ENCODE data around the gene SYT1.

SYT1 gene

GRCh38 chr12:79482921-79483320, 618.3 kb downstream of the SYT1 start:
- Histone ChIP-seq H3K9me3 (ENCODE audit: control insufficient read depth, insufficient read depth, low read length) (no peaks in the 10 kb centered on the region), H3K4me3 (ENCODE audit: low read length) (no peak overlapping the region), H3K27me3 (ENCODE audit: control insufficient read depth, insufficient read depth, low read length) (no peaks in the 10 kb centered on the region), H3K27ac (ENCODE audit: low read length) (no peak overlapping the region), H3K4me1 (ENCODE audit: control insufficient read depth, insufficient read depth, low read length) (no peaks in the 10 kb centered on the region), H3K36me3 (ENCODE audit: control insufficient read depth, insufficient read depth, low read length) (no peaks in the 10 kb centered on the region)
- DNase-seq (ENCODE audit: low read depth, low spot score), result no peak
- WGBS (ENCODE audit: insufficient coverage, insufficient read length), result no CpG with 5 or more reads among the region's 2 CpGs

DNA sequence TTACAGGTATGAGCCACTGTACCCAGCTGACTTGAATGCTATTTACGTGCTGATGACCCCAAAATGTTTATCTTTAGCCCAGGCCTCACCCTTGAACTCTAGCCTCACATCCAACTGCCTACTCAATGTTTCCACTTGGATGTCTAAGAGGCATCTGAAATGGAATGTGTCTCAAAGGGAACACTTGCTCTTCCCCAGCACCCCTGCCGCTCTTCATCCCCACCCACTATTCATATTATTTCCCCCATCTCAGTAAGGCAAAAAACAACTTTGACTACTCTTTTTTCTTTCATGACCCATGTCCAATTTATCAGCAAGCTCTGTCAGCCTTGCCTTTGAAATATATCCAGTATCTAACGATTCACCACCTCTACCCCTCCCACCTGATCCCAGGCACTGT, 621.6 kb downstream of the SYT1 start:
- no CpG with 5 or more reads among the region's 3 CpGs for WGBS (ENCODE audit: insufficient coverage, insufficient read length)
- no peak for DNase-seq (ENCODE audit: low read depth, low spot score)

DNA sequence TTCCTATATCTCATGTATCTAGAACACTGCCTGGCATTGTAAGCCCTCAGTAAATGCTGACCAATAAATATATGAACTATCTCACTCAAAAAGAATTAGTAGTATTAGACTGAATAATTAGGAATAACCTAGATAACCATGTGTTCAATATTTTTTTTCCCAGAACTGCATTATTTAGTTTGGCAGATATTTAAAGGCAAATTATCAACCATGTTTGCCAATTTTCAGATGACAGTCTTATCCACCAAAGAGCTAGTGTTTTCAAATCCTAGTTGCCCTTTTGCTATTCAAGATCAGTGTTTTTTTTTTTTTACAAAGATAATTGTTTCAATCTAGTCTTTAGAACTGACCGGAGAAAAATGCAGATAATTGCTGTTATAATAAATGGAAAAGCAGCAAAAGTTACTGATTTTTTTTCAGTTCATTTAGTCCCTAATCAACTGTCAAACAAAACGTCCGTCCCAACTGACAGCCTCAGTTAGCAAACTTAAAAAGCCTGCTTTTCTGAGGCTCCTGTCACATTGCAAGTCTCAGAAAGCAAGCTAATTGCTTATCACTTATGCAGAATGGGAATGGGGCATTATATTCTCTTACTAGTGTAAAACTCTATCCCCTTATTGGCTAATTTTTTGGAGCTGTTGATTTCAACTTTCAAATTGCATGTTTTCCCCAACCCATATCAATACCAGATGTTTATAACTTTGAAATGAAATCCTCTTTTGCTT, 623.0 kb downstream of the SYT1 start:
- H3K27me3 ChIP-seq (ENCODE audit: control insufficient read depth, insufficient read depth, low read length), result no peaks in the 10 kb centered on the region
- H3K4me1 ChIP-seq (ENCODE audit: control insufficient read depth, insufficient read depth, low read length), result no peaks in the 10 kb centered on the region
- H3K36me3 ChIP-seq (ENCODE audit: control insufficient read depth, insufficient read depth, low read length), result no peaks in the 10 kb centered on the region
- WGBS (ENCODE audit: insufficient coverage, insufficient read length), result no CpG with 5 or more reads among the region's 3 CpGs
- DNase-seq (ENCODE audit: low read depth, low spot score), result no peak
- H3K4me3 ChIP-seq (ENCODE audit: low read length), result no peak overlapping the region
- no peaks in the 10 kb centered on the region for H3K9me3 ChIP-seq (ENCODE audit: control insufficient read depth, insufficient read depth, low read length)
- H3K27ac ChIP-seq (ENCODE audit: low read length), result no peak overlapping the region

More for the DNA sequence above, 621.6 kb downstream of the SYT1 start:
- Histone ChIP-seq H3K36me3 (ENCODE audit: control insufficient read depth, insufficient read depth, low read length) (no peaks in the 10 kb centered on the region), H3K27me3 (ENCODE audit: control insufficient read depth, insufficient read depth, low read length) (no peaks in the 10 kb centered on the region), H3K4me1 (ENCODE audit: control insufficient read depth, insufficient read depth, low read length) (no peaks in the 10 kb centered on the region), H3K9me3 (ENCODE audit: control insufficient read depth, insufficient read depth, low read length) (no peaks in the 10 kb centered on the region), H3K27ac (ENCODE audit: low read length) (no peak overlapping the region), H3K4me3 (ENCODE audit: low read length) (no peak overlapping the region)

All from iPS DF 6.9 (cell line).